GM19324 (cell line): ENCODE measurements around the gene GSS.

Source experiments
- ATAC-seq: cut with Tn5 transposase; IDR thresholded peaks from one replicate; pipeline ENCODE4 v1.9.1; 2021; ENCODE audit warnings: mild to moderate bottlenecking, moderate library complexity; ENCODE audit not compliant: unreplicated experiment, low FRiP score

Gene GSS

GRCh38 chr20:34994509-34995131 lies 39.0 kb upstream of the GSS start:
- no peak for ATAC-seq

DNA sequence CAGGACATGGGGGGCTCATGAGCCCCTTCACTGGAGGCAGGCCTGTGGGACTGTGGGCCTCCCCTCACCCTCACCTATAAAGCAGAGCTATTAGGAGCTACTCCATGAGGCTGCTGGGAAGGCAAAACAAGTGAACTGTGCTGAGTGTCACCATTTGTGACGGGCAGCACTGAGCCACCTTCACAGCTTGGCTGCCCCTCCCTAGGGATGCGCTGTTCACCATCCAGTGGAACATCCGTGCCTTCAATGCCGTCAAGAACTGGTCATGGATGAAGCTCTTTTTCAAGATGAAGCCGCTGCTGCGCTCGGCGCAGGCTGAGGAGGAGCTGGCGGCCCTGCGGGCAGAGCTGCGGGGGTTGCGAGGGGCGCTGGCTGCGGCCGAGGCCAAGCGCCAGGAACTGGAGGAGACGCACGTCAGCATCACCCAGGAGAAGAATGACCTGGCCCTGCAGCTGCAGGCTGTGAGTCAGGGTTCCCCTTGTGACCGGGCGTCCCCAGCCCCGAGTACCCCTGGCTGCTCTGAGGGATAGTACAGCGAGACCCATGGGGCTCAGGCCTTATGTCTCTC lies 38.4 kb upstream of the GSS start:
- no peak for ATAC-seq

- ATAC-seq = no peak
These were observed 37.3 kb upstream of the GSS start for GRCh38 chr20:34992751-34993417.

DNA sequence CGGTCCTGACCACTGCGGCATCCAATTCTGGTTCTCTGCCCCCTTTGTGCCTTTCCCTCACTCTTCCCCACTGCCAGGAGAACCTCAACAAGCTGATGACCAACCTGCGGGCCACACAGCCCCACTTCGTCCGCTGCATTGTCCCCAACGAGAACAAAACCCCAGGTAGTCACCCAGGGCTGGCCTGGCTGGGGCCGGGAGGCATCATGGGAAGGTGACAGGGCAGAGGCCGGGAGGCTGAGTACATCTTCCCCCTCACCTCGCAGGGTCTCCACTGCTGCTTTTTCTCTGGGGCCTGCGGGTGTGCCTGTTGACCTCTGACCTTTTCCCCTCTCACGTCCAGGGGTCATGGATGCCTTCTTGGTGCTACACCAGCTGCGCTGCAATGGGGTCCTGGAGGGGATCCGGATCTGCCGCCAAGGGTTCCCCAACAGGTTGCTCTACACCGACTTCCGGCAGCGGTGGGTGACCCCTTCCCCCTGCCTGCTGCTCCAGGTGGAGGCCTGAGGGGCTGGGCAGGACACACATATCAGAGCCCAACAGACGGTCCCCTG lies 35.1 kb upstream of the GSS start:
- no peak for ATAC-seq

GRCh38 chr20:34990231-34990630 lies 34.6 kb upstream of the GSS start:
- ATAC-seq = no peak

GRCh38 chr20:34989670-34990069 lies 34.1 kb upstream of the GSS start:
- ATAC-seq = no peak

- ATAC-seq = no peak
These were observed 33.5 kb upstream of the GSS start for GRCh38 chr20:34989118-34989517.

GRCh38 chr20:34988191-34988540 lies 32.6 kb upstream of the GSS start:
- ATAC-seq = no peak

DNA sequence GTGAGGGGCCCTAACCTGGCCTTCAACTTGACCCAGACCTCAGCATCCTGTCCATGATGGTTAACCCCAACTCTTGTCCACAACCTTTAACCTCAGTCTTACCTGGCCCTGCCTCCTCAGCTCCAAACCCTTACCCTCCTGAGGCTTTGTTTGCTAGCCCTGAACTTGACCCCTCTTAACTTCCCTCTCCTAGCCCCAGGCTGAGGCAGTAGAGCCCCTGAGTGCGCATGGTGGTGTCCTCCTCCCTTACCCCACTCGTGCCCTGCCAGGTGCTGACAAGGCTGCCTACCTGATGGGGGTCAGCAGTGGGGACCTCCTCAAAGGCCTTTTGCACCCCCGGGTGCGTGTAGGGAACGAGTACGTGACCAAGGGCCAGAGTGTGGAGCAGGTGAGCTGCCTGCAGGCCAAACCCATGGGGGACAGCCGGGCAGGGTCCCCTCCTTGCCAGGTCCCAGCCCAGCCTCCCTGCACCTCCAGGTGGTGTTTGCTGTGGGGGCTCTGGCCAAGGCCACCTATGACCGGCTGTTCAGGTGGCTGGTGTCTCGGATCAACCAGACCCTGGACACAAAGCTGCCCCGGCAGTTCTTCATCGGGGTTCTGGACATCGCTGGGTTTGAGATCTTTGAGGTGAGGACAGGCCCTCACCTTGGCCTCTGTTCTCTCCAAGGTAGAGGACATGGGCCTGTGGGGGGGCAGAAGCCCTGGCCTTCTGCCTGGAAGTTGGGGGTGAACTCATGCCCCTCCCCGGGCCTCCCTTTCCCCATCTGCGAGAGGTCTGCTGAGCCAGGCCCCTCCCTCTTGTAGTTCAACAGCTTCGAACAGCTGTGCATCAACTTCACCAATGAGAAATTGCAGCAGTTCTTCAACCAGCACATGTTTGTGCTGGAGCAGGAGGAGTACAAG lies 31.9 kb upstream of the GSS start:
- no peak for ATAC-seq

DNA sequence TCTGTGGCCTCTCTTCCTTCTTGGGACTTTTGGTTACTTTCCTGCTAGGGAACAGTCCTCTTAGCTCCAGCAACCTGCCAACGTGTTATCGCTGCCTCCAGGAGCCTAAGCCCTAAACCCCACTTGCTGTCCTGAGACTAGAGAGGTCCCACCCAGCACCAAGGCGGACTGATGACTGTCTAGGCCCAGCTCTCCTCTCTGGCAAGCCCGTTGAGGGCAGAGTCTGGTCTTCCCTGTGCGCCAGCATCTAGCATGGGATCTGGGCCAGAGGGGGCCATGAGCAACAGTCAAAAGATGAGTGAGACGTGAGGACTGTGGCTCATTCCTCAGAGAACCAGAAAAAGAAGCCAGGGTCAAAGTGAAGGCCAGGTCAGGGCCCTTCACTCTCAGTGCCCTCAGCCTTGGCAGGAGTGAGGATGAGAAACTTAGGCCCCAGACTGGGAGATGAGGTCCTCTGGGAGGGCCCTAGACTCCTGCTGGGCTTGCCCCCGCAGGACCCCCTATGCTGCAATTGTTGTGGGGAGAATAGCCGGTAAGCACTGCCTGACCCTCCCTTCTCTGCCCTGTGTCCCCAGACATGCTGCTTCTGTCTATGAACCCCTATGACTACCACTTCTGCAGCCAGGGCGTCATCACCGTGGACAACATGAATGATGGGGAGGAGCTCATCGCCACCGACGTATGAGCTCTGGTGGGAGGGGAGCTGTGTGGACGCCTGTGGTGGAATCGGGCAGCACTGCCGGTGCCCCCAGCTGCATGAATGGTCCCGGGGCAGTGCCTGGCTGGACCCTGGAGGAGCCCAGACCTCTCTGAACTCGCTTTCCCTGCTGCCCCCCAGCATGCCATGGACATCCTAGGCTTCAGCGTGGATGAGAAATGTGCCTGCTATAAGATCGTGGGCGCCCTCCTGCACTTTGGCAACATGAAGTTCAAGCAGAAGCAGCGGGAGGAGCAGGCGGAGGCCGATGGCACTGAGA lies 31.0 kb upstream of the GSS start:
- ATAC-seq = no peak

DNA sequence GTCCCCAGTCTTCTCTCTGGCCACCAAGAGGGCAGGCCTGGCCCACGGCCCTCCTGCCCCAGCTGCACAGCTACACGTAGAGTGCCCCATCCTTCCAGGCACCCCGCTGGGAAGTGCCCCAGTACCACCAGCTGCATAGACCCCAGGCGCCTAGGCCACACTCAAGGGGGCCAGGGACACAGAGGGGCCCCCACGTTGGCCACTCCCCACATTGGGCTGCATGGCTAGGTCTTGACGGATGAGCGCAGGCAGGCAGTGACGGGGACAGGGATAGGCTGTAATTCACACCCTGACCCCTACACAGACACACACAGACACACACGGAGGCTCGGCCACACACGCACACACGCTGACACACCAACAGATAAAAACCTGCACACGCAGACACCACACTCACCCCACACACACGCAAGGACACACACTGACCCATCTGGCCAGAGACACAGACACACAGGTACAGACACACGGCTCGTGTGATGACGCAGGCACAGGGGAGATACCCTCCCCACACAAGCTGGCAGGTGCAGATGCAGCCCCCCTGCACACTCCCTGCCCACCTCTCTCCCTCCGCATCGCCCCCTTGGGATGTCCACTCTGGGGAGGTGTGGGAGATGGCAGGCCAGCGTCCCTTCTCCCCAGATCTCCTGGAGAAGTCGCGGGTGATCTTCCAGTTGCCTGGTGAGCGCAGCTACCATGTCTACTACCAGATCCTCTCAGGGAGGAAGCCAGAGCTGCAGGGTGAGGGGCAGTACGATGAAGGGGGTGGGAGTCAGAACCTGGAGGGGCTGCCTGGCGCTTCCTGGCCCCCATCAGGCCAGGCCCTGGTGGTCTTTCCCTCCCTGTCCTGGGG lies 30.1 kb upstream of the GSS start:
- no peak for ATAC-seq

- no peak for ATAC-seq
These were observed 29.2 kb upstream of the GSS start for GRCh38 chr20:34984756-34985261.

GRCh38 chr20:34983995-34984735 lies 28.6 kb upstream of the GSS start:
- no peak for ATAC-seq

DNA sequence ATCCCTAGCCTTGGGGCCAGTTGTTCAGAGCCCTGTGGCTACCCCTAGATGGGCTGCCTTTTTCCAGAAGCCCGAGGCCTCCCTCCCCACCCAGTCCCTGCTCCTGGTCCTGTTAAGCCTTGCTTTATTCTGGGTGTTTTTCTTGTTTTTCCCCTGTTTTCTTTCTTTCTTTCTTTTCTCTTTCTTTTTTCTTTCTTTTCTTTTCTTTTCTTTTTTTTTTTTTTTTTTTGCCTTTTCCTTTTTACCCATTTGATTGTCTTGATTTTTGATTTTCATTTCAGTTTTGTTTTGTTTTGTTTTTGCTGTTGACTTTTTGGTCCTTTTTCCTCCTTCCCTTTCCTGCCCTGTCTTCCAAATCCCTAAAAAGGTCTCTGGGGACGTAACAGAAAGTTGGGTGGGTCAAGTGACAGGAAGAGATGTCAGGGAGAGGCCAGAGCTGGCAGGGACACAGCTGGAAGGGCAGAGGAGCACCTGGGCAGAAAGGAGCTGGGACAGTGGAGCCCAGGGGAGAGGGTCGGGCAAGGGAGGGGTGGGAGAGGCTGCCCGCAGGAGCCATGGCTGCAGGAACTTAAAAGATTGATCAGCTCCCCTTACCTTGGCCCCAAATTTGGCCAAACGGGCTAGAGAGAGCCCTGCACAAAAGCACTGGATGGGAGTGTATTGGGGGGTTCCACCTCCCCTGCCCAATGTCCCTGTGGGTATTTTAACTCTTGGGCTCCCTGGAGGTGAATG lies 27.6 kb upstream of the GSS start:
- ATAC-seq = no peak

GRCh38 chr20:34982270-34983088 lies 26.9 kb upstream of the GSS start:
- no peak for ATAC-seq

DNA sequence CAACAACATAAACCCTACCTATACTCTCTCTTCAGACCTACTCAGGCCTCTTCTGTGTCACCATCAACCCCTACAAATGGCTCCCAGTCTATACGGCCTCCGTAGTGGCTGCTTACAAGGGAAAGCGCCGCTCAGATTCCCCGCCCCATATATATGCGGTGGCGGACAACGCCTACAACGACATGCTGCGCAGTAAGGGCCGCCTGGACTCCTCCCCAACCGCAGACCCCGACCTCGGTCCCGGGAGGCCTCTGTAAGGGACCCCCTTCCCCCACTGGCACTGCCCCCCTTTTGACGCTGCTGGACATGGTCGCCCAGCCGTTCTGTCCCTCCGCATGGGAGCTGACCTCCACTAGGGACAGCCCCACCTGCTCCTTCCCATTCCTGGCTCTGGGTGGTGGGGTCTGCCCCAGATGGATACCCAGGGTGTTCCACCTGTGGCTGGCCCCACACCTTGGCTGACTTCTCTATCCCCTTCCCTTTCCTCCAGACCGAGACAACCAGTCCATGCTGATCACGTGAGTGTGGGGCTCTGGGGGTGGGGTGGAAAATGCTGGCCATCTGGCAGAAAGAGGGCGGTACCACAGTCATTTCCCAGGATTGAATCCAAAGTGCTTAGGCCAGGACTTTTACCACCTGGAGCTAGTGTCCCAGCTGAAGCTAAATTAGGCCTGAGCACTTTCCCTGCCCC lies 25.1 kb upstream of the GSS start:
- ATAC-seq = no peak
